Measurements from ENCODE around the gene ZNF333.

DNA sequence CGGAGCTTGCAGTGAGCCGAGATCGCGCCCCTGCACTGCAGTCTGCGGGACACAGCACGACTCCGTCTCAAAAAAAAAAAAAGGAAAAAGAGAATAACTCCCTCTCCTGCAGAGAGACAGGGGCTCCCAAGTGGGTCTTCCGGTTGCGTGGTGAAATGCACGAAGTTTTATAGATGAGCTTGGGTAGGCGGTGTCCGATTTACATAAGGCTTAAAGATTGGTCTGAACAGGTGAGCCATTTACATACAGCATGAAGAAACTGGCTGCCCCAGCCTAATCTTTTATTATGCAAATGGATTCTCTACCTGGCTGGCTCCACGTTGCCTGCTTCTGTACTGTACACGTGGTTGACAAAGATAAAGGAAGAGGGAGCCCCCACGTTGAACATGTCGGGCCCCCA, 69.0 kb downstream of the ZNF333 start:
- TF ChIP-seq, protein P1, sequence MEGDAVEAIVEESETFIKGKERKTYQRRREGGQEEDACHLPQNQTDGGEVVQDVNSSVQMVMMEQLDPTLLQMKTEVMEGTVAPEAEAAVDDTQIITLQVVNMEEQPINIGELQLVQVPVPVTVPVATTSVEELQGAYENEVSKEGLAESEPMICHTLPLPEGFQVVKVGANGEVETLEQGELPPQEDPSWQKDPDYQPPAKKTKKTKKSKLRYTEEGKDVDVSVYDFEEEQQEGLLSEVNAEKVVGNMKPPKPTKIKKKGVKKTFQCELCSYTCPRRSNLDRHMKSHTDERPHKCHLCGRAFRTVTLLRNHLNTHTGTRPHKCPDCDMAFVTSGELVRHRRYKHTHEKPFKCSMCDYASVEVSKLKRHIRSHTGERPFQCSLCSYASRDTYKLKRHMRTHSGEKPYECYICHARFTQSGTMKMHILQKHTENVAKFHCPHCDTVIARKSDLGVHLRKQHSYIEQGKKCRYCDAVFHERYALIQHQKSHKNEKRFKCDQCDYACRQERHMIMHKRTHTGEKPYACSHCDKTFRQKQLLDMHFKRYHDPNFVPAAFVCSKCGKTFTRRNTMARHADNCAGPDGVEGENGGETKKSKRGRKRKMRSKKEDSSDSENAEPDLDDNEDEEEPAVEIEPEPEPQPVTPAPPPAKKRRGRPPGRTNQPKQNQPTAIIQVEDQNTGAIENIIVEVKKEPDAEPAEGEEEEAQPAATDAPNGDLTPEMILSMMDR (IDR thresholded peaks at IDR 0.05) = no peak
- TF ChIP-seq POLR2A (IDR thresholded peaks at IDR 0.05) = no peak

All from sigmoid colon (tissue), 3 donors.